ENCODE measurements around the gene ARHGAP40.

DNA sequence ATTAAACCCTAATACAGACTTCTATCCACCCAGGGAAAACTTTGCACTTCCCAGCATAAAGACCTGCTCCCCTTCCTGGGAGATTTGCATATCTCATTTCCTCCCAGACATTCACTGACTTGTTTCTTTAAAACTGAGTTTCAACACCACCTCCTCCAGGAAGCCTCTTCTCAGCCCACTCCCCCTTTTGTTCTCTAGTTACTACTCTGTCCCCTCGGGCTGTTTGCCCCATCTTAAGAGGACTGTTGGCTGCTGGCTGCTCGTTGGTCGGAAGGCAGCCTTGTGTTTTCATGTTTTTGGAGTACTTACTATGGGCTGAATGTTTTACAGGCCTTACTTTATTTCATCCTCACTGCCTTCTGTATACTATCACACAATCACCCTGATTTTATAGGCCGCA, 6.6 kb downstream of the ARHGAP40 start:
- TF ChIP-seq, protein P1, sequence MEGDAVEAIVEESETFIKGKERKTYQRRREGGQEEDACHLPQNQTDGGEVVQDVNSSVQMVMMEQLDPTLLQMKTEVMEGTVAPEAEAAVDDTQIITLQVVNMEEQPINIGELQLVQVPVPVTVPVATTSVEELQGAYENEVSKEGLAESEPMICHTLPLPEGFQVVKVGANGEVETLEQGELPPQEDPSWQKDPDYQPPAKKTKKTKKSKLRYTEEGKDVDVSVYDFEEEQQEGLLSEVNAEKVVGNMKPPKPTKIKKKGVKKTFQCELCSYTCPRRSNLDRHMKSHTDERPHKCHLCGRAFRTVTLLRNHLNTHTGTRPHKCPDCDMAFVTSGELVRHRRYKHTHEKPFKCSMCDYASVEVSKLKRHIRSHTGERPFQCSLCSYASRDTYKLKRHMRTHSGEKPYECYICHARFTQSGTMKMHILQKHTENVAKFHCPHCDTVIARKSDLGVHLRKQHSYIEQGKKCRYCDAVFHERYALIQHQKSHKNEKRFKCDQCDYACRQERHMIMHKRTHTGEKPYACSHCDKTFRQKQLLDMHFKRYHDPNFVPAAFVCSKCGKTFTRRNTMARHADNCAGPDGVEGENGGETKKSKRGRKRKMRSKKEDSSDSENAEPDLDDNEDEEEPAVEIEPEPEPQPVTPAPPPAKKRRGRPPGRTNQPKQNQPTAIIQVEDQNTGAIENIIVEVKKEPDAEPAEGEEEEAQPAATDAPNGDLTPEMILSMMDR (conservative IDR thresholded peaks at IDR 0.05; ENCODE audit: low read depth in 2 of 2): no peak
- TF ChIP-seq POLR2AphosphoS5 (IDR thresholded peaks at IDR 0.05; ENCODE audit: low read depth): no peak
